Lung microvascular endothelial cell (primary cell): ENCODE data around the gene EPHB2. TPM values are rescaled to one million over a fixed set of nuclear protein-coding genes. Genes with fewer than 3 reads are reported as not detected.
A peak's percentile ranks its signal among the peaks of the same experiment; 100 is the strongest.

Experiments
- DNase-seq, 2 donors: peaks; one replicate each; pipeline versions ENCODE4 v3.0.0 to v3.0.0-alpha.2; 2010; ENCODE audit warnings: low read depth in 2 of 2
- total RNA-seq: library from RNA; depleted of rRNA; stranded (reverse); fragments of >200 nt; gene quantifications from 2 replicates; pipeline ENCODE4 v1.2.1, GENCODE V29; 2014

The EPHB2 gene
- total RNA-seq, 1 donor from 2014 or later = 18.7 TPM

- no peak for DNase-seq
Observed at GRCh38 chr1:22777388-22778057, 66.9 kb downstream of the EPHB2 start.

- no peak for DNase-seq
Observed at GRCh38 chr1:22778408-22778807, 67.8 kb downstream of the EPHB2 start.

- no peak for DNase-seq
Observed at GRCh38 chr1:22778862-22779520, 68.4 kb downstream of the EPHB2 start.

- peak; percentile 41 to 70 for DNase-seq
Observed at GRCh38 chr1:22780696-22781095, 70.1 kb downstream of the EPHB2 start.

- DNase-seq = no peak
Observed at GRCh38 chr1:22781483-22781882, 70.8 kb downstream of the EPHB2 start.

- no peak for DNase-seq
Observed at GRCh38 chr1:22782406-22782805, 71.8 kb downstream of the EPHB2 start.

GRCh38 chr1:22784317-22784716, 73.7 kb downstream of the EPHB2 start:
- no peak for DNase-seq

GRCh38 chr1:22784737-22785136, 74.1 kb downstream of the EPHB2 start:
- DNase-seq = no peak

- no peak for DNase-seq
Observed at GRCh38 chr1:22786101-22786500, 75.5 kb downstream of the EPHB2 start.

- DNase-seq = no peak
Observed at GRCh38 chr1:22786719-22787489, 76.3 kb downstream of the EPHB2 start.

GRCh38 chr1:22787636-22788035, 77.0 kb downstream of the EPHB2 start:
- DNase-seq = no peak

GRCh38 chr1:22788254-22788661, 77.6 kb downstream of the EPHB2 start:
- no peak for DNase-seq

GRCh38 chr1:22789356-22789994, 78.8 kb downstream of the EPHB2 start:
- peak in 1 of 2 donors; percentile 26 for DNase-seq

- no peak for DNase-seq
Observed at GRCh38 chr1:22790232-22791008, 79.8 kb downstream of the EPHB2 start.

GRCh38 chr1:22791831-22792347, 81.2 kb downstream of the EPHB2 start:
- DNase-seq = no peak

GRCh38 chr1:22792396-22793160, 81.9 kb downstream of the EPHB2 start:
- no peak for DNase-seq

- no peak for DNase-seq
Observed at GRCh38 chr1:22793647-22794046, 83.0 kb downstream of the EPHB2 start.

- no peak for DNase-seq
Observed at GRCh38 chr1:22794647-22795365, 84.2 kb downstream of the EPHB2 start.

GRCh38 chr1:22795366-22795714, 84.7 kb downstream of the EPHB2 start:
- no peak for DNase-seq

GRCh38 chr1:22796642-22797041, 86.0 kb downstream of the EPHB2 start:
- DNase-seq = peak in 1 of 2 donors; percentile 16
